ENCODE measurements around the gene MAPK8IP2.
"Not testable (repeated sequence)": the region's sequence is repeated elsewhere in the genome, so short reads cannot be mapped to it uniquely, and the experiment has no call there.

Gene MAPK8IP2

DNA sequence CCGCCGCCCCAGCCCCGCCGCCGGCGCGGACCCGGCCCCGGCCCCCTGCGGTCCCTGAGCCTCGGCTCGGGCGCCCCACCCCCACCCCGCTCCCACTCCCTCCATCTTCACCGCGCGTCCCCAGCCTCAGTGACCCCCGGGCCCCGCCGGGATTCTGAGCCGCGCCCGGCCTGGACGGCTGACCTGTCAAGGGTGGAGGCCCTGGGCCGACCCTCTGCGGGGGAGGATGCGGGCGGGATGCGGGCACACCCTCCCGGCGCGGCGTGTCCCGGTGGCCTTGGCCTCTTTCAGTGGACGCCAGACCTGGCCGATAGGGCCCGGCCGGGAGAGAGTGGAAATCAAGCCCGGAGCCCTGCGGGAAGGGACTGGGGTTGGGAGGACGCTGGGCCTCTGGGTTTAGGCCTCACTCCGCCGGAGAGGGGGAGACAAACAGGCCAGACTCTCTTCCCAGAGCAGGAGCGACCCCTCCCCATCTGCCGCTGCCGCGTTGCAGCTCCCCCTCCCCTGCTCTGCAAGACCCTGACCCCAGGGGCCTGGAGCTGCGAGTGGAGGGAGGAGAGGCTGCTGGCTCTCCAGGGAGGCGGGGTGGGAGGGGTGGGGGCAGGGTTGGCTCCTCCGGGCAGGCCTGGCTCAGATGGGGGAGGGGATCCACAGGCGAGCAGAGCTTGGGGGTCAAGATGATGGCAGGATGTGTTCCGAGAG is 525 bp downstream of the MAPK8IP2 start:
- no peak for DNase-seq

DNA sequence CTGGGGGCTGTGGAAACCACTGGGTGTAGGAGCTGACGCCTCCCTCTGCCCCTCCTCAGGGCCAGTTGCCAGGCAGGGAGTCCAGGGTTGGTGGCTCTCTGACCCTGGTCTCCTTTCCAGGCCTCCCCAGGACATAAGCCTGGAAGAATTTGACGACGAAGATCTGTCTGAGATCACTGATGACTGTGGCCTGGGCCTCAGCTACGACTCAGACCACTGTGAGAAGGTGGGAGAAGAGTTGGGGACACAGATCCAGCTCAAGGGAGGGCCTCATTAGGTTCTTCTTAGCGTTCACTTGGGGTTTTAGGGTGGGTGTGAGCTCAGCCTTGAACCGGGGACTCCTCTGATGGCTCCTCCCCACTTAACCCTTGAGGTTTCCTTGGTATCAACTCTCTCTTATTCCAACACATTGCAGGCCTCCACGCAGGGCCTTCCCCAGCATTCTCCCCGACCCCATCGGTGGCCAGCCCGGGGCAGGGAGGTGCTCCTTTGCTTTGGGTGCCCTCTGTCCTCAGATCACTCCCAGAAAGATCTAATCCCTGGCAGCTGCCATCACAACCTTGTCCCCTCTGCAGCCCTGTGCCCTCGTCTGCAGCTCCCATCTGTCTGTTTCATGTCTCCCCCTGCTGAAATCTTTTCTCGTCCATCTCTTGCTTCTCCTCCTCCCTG is 1.2 kb downstream of the MAPK8IP2 start:
- no peak for DNase-seq

DNA sequence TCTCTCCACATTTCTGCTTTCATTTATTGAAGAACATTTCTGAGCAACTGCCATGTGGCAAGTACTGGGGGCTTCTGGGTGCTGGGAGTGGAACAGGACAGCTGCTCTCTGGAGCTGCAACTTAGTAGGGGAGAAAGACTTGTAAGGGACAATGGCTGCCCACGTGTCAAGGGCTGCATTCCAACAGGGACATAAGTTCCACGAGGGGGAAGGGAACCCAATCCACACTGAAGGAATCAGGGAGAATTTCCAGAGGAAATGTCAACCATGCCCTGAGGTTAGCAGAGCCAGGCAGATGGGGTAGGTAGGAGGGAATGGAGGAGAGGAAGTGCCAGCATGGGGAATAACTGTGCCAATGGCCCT is 1.7 kb downstream of the MAPK8IP2 start:
- DNase-seq = no peak

- no peak for DNase-seq
Observed at GRCh38 chr22:50603511-50604255, 3.1 kb downstream of the MAPK8IP2 start.

DNA sequence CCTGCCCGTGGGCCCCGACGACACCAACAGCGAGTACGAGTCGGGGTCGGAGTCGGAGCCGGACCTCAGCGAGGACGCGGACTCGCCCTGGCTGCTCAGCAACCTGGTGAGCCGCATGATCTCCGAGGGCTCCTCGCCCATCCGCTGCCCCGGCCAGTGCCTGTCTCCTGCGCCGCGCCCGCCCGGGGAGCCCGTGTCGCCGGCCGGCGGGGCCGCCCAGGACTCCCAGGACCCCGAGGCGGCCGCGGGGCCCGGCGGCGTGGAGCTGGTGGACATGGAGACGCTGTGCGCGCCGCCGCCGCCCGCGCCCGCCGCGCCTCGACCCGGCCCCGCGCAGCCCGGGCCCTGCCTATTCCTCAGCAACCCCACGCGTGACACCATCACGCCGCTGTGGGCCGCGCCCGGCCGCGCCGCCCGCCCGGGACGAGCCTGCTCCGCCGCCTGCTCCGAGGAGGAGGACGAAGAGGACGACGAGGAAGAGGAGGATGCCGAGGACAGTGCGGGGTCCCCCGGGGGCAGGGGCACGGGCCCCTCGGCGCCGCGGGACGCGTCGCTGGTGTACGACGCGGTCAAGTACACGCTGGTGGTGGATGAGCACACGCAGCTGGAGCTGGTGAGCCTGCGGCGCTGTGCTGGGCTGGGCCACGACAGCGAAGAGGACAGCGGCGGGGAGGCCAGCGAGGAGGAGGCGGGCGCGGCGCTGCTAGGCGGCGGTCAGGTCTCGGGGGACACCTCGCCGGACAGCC is 3.8 kb downstream of the MAPK8IP2 start:
- DNase-seq = no peak

DNA sequence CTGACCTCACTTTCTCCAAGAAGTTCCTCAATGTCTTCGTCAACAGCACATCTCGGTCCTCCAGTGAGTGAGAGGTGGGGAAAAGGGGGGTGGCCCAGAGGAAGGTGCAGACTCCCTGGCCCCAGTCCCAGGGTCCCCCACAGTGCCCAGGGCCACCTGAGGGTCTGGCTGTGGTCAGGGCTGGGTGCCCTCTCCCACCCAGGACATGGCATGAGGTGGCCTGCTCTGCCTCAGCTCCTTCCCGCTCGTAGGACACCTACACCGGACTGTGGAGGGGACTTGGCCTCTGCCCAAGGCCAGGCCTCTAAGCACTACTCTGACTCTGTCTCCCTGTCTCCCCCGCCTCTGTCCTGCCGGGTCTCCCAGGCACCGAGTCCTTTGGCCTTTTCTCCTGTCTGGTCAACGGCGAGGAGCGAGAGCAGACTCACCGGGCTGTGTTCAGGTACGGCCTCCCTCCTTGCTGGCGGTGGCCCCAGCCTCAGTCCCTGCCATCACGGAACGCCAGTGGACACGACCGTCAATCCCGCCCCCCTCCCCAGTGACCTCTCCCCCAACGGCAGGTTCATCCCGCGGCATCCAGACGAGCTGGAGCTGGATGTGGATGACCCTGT is 4.5 kb downstream of the MAPK8IP2 start:
- no peak for DNase-seq

DNA sequence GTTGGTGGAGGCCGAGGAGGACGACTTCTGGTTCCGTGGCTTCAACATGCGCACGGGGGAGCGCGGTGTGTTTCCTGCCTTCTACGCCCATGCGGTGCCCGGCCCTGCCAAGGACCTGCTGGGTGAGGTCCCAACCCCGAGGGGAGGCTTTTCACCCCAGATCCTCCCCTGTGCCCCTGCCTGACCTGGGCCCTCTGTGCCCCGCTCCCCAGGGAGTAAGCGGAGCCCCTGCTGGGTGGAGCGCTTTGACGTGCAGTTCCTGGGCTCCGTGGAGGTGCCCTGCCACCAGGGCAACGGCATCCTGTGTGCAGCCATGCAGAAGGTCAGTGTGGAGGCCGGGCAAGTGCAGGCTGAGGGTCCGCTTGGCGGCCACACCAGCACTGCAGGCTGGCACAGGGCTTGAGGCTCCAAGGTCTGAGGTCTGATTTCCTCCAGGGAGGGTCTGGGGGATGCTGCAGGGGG is 5.1 kb downstream of the MAPK8IP2 start:
- DNase-seq = no peak

GRCh38 chr22:50606165-50606945 is 5.8 kb downstream of the MAPK8IP2 start:
- DNase-seq = no peak

- DNase-seq = no peak
Observed at GRCh38 chr22:50606946-50607658, 6.5 kb downstream of the MAPK8IP2 start.

- no peak for DNase-seq
Observed at GRCh38 chr22:50607659-50608020, 7.0 kb downstream of the MAPK8IP2 start.

DNA sequence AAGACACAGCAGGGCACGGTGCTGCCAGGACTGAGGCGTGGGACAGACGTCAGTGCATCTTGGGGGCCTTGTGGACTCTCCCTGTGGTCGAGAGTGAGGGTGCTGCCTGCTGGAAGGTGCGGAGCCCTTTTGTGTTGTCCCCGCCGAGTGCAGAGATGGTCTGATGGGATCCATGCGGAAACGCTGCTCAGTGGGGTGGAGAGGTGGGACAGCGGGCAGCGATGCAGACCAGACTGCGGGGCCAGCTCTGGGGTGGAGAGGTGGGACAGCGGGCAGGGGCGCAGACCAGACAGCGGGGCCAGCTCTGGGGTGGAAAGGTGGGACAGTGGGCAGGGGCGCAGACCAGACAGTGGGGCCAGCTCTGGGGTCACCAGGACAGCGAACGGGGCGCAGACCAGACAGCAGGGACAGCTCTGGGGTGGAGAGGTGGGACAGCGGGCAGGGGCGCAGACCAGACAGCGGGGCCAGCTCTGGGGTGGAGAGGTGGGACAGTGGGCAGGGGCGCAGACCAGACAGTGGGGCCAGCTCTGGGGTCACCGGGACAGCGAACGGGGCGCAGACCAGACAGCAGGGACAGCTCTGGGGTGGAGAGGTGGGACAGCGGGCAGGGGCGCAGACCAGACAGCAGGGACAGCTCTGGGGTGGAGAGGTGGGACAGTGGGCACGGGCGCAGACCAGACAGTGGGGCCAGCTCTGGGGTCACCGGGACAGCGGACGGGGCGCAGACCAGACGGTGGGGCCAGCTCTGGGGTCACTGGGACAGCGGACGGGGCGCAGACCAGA is 7.7 kb downstream of the MAPK8IP2 start:
- DNase-seq = not testable (repeated sequence)

DNA sequence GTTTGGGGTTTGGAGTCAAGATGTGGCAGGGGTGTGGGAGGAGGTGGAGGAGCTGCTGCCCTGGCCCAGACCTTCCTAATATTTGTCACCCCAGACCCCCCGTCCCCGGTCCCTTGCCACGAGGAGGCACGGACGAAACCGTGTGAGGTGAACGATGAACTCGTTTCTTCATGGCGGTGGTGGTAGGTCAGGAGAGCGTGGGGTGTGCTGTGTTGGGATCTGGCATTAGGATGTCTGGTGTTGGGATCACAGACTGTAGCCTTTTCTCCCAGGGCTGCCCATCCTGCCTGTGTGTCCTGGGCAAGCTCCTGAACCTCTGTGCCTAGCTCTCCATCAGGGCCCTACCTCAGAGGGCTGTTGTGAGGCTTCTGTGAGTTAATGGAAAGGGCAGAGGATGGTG is 8.4 kb downstream of the MAPK8IP2 start:
- DNase-seq = no peak

DNA sequence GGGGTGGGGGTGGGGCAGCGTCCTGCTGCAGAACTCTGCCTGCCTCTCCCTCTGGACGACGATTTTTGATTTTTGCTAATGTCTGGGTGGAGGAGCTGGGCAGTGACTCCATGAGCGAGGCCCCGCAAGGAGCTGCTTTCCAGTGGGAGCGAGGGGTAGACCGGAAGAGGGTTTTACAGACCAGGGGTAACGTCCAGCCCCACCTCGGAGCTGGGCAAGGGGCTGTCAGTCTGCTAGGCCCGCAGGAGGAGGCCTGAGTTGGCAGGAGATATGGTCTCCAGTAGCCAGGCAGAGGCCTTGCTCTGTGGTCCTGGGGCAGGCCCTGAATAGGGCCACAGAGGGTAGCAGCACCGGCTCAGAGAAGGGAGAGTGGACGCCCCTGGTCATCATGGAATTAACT is 9.0 kb downstream of the MAPK8IP2 start:
- DNase-seq = no peak

DNA sequence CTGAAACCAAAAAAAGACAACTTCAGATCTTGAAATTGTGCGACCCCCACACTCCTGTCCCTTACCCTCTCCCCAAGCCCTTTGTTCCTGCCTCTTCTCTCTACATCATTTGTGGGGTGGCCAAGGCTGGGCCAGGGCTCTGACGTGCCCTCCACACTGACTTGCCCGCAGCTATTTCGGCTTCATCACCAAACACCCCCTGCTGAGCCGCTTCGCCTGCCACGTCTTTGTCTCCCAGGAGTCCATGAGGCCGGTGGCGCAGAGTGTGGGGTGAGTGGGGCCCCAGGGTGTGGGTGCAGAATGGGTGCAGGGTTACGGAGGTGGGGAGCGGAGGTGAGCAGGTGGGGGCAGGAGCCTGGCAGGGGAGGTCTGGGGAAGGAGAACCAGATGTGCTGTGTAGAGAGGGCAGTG is 9.5 kb downstream of the MAPK8IP2 start:
- no peak for DNase-seq

GRCh38 chr22:50610581-50610980 is 10.0 kb downstream of the MAPK8IP2 start:
- no peak for DNase-seq

DNA sequence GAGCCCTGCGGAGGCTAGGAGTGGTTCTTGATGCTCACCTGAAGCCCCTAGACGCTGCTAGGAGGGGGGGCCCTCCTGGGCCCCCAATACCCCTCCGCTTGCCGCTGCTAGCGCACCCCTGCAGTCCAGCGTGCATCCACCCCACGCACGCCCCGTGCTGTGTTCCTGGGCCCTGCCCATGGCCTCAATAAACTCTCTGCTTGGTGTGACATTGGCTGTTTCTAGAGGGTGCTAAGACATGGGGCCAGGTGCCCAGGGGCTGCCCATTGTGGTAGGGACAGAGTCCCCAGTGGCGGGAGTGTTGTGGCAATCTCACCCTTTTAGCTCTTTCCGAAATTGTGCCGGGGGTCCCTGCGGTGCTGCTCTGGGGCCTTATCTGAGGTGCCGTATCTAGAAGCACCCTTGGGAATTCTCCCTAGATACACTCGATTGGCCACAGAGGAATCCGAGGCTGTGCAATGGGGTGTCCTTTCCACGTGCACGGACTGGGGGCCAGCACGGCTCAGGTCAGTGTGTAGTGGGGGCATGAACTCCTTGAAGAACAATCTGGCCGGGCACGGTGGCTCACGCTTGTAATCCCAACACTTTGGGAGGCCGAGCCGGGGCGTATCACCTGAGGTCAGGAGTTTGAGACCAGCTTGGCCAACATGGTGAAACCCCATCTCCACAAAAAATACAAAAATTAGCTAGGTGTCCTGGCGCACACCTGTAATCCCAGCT is 10.9 kb downstream of the MAPK8IP2 start:
- no peak for DNase-seq

DNA sequence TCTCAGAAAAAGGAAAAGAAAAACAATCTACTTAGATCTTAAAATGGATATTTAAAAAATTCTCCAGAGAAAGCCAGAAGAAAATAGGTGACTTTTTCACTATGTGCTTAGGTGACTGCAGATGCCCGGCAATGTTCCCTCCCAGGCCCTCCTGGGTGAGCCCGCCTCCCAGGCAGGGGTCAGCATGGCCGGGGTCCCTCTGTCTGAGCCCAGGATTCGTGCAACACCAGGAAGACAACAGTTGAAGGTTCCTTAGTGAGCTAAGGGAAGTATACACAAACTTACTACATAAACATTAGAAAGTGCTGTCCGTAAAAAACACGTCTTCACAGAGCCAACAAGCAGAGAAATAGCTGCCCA is 11.6 kb downstream of the MAPK8IP2 start:
- no peak for DNase-seq

DNA sequence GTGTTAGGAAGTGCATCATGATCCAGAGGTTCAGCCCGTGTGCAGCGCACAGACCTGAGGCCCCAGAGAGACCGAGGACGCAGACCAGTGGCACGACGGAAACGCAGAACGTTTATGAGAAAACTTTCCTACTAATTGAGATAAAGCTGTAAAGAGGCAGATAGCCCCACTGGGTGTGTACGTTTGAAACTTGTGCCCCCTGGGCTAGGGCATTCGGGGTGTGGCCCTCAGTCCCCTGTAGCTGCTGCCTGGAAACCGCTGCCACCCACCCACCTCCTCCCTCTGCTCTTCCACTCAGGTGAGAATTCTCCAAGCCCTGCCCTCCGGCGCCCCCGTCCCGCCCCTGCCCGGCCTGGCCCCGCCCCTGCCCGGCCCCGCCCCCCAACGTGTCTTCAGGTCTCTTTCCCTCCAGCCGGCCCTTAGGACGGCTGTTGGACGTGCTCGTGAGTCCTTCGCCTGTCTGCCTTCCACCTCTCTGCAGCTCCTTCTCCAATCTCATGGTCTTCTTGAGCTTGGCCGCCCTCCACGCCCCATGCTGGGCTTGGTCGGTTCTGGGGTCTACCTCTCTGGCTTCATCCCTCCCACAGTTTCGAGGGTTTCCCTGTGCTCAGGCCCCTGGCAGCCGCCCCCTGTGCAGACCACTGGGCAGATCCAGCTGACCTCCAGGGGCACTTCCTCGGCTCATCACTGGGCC is 12.1 kb downstream of the MAPK8IP2 start:
- DNase-seq = no peak

GRCh38 chr22:50613291-50613981 is 12.8 kb downstream of the MAPK8IP2 start:
- no peak for DNase-seq
